Stimulated activated CD4-positive, alpha-beta T cell treated with anti-CD3 and anti-CD28 coated beads, TNF-alpha, amount 100 ng/mL, for 4 hours (primary cell): ENCODE measurements around the gene PRELID3B.

ENCODE experiments used
- DNase-seq, 3 experiments: peaks; one replicate each; pipeline ENCODE4 v3.0.0-alpha.2; 2020; ENCODE audit warnings: low read depth in 3 of 3

Gene PRELID3B

DNA sequence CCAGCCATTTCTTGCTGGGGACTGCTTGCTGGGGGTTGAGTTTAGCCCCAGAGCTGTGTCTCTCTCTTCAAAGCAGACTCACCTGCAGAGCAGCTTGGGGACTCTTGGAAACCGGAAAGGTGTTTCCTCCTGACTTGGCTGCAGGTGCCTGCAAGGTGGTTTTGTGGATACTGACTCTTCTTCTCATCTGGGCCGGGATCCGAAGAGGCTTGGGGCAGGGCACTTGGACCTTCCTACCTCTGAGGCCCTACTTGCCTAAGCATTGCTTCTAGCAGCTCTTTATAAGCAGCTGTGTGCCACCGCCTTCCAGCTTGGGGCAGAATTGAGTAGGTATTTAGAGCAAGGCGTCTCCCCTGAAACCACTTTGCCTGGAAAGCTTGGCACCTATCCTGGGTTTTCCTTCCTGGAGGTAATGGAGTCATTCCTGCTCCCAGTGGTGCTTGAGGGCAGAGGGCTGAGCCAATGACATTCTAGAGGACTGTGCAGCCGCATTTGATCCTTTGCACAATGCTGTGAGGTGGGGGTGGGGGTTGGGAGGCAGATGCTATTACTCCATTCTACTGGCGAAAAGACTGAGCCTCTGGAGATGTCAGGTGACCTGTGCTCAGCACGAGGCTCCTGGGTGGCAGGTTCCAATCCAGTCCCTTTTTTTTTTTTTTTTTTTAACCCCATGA is 32.1 kb downstream of the PRELID3B start:
- DNase-seq, result no peak

DNA sequence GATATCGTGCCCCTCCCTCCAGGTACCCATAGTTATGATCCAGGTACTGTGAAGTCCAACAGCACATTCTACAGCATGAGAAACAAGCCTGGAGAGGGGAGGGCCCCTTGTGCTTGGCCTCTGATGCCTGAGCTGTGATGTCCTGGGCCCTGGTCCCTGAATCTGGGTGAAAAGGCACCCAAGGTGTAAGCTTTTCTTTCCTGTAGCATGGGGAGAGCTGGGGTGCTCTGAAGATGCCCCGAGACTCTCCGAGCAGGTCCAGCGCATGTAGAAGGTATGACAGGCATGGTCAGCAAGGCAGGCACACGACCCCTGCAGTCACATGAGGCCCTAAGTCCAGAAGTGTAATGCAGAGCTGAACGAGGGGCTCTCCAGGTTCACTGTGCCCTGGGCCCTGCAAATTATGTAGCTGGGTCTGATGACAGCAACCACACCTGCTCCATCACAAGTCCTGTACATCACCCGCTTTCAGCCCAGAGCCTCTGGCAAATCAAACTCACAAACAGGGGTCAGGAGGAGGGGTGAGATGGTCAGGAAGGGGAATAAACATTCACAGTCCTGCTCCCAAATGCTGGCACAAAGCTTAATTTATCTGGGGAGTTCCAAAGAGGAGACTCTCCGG is 33.8 kb downstream of the PRELID3B start:
- DNase-seq, result no peak

DNA sequence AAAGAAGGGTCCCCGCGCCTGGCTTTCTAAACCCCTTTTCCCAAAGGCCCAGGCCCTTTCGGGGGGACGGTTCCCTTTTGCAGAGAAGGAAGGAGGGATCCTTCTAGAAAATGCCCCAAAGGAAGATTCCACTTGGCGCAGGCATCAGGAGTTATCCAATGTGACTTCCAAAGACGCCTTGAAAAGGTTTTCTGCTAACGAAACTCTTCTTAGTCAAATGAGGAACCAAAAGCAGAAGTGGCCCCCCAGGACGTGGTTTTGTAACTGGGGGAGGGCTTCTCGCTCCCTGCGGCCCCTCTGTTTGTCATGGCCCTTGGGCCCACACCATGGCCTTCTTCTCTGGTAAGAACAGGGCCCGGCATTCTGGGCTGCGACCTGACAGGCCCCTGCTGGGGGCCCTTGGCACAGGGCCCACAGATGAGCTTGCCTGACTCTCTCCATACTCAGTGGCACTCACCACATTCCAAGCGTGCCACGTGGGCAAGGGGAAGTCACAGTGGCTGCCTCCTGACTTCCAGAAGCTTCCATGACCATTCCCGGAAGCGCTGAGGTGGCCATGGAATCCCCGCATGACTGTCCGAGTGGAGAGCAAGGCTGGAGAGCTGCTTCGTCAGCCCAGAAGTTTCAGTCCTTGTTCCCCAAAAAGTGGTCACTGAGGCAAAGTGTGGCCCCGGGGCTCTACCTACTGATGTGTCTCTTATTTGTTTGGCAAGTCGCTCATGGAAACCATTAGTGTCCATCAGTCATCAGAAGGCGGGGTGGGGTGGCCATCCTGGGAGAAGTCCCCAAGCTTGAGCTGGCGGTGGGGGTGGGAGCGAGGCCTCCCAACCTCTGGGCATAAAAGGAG is 34.7 kb downstream of the PRELID3B start:
- no peak for DNase-seq

DNA sequence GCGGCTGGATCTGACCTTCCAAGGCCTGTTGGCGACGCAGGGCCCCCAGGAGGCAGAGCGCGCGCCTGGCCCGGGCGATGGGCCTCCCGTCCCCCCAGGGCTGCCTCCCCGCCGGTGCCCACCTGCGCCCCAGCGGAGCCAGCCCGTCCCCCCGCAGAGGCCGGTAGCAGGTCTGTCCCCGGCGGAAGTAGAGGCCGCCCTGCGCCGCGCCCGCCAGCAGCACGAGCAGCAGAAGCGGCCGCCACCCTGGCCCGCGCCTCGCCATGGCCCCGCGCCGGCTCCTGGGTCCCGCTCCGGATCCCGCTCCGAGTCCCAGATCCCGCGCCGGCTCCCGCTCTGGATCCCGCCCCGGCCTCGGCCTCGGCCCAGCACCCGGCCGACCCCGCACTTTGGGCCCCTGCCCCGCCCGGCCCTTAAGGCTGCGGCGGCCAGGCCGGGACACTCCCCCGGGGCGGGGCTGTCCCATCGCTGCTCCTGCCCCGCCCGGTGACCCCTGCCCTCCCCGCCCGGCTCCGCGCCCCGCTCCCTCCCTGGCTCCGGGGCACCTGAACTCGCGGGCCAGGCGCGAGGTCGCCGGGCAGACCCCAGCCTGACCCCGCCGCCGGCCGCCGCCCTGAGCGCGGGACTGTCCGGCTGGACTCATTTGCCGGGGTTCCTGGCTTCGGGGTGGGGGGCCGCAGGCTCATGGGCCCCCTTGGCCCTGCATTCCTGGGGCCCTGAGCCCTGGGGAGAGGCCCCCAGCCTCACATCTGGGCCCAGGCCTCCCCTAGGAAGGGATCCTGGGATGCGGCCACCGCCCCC is 35.5 kb downstream of the PRELID3B start, which contains the start of gene CTSZ:
Gene CTSZ (minus strand): TSS at position 391 of the 801 bp plus-strand sequence. CDS start 126 bp downstream, at position 265.
- DNase-seq, result peak in 1 of 3 experiments; percentile 35

DNA sequence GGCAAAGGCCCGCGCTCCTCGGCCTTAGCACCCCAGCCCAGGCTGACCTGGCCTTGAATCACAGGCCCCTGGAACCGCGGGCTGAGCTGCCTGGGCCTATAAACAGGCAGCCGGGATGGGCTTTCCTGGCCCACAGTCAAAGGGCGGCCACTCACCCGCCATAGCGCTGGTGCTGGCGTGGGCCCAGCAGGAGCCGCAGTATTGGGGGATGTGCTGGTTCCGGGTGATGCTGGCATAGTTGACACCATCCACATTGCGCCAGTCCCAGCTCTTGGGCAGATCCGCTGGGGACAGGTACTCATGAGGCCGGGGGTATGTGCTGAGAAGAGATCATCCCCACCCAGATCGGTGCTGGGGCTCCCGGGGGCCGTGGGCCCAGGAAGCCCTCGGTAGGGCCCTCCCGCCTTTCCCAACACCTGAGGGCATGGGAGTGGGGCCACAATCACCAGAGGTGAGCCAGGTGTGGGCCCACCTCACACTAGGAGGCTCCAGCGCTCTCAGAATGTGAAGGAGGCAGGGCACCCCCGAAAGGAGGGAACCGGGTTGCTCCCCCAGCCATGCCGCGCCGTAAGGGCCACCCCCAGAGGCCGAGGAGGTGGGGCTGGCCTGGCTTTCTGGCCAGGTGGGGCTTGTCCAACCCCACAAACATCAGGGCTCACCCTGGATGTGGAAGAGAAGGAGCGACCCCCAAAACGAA is 36.3 kb downstream of the PRELID3B start:
- DNase-seq, result no peak

DNA sequence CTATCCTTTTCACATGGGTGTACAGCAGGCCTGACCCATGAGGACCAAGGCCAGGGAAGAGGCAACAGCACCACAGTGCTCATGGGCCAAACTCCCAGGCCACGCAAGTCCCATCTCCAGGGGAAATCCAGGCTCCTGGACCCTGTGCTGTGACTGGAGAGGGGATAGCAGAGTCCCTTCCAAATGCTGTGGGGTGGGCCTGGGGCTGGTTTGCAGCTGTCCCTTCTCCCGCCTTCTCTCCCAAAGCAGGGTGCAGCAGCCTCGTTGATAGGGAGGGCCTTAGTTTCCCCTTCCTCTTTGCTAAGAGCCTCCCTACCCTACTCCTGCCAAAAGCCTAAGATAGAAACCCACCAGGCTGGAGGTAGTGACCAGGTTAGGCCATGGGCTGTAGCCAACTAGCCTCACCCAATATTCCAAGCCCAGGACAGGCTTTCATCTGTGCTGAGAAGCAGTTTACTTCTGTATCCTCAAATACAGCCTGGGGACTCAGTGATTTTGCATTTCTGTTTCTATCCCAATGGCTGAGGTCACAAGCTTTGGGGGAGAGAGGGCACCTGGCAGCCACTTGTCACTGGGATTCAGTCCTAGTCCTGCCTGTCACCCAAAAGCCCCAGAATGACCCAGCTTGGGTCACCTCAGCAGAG is 36.9 kb downstream of the PRELID3B start:
- DNase-seq, result no peak

DNA sequence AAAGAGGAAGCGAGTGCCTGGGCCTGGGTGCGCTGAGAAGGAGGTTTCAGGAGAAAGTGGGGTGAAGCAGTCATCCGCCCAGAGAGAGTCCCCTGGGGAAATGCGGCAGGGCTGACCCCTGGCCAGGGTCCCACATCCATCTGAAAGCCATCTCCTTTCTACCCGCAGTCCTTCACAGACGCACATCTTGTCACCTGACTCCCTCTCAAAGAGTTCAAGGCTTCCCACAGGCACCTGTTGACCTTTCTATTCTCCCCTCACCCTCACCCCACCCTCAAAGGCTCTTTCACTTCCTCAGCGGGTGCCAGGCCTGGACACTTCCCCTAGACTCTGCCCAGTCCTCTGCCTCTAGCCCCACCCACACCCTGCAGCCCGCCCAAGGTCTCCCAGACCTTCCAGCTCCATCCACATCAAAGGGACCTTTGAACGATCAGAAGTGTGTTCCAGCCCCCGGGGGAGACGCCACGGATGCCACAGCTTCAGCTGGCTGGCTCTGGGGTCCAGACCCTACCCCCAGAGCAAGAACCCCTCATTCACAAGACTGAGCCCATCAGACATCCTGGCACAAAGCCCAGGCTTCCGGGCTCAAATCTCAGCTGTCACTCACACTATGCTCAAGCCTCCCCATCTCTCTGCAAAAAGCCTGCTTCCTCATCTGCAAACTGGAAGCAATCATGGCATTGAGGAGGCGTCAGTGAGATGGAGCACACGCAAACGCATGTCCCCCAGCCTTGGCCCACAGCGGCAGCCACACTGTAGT is 37.6 kb downstream of the PRELID3B start:
- DNase-seq, result no peak

DNA sequence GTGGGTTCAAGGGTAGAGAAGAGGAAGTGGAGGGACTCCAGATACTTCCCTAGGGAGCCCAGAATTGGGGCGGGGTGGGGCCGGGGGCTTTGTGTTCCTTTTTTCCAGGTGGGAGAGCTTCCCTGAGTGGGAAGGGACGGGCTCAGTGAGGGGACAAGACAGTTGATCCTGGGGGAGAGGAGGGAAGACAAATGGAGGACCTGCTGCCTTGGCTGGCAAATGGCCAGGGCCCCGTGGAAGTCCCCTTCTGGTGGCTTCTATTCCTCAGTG is 38.2 kb downstream of the PRELID3B start:
- peak in 1 of 3 experiments; percentile 33 for DNase-seq

DNA sequence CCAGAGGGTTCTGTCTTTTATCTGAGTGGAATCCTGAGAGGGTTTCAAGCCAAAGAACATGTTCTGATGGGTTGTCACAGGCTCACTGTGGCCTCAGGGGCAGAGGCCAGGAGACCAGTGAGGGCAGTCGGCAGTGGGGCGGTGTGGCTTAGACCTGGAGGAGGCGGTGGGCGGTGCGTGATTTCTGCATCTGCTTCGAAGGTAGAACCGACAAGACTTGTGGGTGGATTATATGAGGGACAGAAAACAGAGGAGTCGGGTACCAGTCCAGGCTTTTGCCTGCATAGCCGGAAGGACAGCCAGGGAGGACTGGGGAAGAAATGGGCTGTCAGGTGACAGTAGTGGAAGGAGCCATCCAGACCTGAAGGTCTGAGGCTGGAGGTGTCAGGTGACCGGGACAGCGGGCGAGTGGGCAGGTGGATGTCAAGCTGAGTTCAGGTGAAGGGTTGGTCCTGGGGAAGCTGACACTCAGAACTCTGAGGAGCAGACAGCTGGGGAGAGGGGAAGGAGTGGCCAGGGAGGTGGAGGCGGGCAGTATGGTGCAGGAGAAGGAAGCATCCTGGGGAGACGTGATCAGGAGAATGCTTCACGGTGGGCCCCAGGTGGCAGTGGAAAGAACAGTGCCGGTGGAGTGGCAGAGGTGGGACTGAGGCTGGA is 38.6 kb downstream of the PRELID3B start:
- DNase-seq, result no peak

DNA sequence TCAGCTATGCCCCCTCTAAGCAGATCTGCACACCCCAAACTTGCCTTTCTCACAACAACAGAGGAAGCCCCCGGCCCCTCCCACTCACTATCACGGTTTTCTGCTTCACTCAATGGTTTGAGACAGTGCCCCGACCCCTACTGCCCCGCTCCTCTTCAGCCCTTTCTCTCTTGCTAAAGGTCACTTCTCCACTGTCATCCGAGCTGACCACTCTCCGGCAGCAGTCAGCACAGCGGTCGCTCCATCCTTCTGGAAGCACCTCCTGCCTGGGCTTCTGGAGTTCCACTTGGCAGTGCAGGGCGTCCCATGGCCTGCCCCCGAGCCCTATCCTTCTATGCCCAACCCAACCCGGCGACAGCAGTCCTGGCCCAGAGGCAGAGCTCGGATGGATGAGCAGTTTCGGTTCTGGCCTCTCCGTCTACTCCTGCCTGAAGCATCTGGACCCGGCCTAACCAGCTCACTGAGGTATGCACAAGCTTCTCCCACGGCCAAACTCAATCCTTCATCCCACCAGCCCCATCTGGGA is 39.6 kb downstream of the PRELID3B start:
- no peak for DNase-seq

DNA sequence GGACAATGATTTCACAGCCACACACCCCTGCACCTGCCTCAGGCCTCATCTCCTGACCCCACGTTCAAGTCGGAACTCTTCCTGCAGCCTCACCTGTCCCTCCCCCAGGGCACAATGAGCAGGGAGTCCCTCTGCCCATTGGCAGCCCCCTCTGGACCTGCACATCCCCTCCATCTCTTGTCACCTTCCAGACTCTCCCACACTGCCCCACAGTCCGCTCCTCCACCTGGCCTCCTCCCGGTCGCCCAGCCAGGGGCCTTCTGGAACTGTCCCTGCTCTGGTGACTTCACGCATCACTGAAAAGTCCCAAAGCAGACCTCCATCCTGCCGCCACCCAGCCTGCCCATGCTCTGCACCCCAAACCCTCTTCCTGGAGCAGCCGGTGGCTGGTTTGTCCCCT is 40.2 kb downstream of the PRELID3B start:
- DNase-seq, result no peak

DNA sequence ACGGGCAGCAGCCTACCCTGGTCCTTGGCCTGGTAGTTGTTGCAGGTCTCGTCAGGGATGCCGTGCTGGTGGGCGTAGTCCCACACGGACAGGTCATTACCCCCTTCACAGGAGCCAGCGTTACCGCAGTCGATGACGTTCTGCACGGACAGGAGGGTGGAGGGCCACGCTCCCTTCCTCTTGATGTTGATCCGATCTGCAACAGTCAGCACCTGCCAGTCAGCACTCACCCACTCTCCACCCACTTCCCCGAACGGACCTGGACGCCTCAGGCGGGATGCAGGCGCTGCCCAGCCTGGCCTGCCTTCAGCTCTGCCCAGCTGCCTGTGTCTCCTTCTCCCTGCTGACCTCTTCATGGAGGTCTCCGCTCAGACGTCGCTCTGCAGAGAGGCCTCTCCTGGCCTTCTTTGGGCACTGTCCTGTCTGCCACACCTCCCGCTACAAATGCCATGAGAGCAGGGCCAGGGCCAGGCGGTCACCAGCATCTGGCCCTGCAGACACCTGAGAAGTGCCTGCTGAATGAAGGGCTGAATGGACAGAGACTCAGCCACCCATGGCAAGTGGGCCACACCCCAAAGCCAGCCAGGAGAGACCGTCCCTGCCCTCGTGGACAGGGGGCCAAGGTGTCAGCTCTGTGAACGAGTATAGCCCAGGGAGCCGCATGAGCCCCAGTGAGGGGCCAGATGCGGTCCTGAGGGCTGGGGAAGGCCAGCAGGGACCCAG is 41.0 kb downstream of the PRELID3B start:
- DNase-seq, result no peak

DNA sequence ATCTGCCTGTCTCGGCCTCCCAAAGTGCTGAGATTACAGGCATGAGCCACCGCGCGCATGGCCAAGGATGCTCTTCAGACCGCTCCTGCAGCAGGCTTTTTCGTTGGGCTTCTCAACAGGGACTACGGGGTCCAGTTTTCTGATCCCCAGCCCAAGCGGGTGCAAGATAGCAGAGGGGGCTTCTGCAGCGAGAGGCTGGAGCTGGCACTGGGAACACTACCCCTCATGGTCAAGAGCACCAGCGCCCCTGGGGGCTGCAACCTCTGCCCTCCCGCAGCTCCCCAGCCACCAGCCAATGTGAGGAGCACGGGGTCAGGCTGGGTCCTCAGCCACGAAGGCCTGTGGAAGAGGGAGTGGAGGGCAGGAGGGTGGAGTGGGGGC is 41.5 kb downstream of the PRELID3B start:
- DNase-seq, result no peak

DNA sequence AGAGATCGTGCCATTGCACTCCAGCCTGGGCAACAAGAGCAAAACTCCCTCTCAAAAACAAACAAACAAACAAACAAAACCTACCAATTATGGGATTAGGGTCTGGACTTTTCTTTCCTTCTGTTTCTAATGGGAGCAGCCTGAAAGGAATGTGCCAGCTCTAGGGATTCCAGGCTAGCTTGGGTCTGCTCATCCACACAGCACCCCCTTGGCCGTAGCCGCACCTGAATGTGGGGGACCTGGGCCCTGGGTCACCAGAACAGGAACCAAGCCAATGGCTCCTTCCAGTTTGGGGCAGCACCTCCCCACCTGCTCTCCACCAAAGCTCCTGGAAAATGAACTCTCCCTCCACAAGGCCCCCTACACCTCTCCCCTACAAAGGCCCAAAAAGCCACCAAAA is 42.3 kb downstream of the PRELID3B start:
- no peak for DNase-seq

DNA sequence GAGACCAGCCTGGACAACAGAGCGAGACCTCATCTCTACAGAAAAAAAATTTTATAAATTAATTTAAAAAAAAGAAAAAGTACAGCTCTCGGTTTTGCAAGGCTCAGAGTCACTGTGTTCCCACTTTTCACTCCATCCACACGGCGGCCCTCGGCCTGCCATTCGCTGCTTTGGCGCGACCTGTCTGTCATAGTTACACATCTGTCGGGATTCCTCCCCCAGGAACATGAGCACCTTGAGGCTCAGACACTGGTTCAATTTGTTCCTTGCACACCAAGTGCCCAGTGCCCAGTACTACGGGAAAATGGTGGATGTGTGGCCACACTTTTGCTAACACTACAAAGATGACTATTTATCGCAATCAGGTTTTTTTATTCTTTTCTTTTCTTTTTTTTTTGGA is 43.9 kb downstream of the PRELID3B start:
- no peak for DNase-seq

DNA sequence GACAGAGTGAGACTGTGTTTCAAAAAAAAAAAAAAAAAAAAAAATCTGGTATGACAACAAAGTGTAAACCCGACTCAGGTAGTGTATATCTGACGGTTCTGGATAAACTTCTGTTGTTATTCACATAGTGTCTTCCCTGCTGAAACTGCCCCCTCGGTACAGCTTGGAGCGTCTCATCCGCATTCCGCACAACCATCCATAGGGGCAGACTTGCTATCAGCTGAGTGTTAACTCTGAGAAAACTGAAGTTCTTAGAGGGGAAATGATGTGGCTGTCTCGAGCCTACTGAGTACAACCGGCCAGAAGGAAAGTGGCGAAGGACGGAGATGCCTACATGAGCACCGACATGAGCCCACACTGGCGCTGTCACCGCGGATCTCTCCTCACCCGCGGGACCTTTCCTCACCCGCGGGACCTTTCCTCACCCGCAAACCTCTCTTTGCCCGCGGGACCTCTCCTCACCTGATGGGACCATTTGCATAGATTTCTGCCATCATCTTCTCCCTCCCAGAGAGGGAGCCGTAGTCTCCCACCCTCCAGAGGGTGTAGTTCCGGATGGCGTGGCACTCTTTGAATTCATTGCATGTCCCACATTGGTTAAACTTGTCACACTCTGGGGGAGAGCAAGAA is 45.3 kb downstream of the PRELID3B start:
- DNase-seq, result no peak

DNA sequence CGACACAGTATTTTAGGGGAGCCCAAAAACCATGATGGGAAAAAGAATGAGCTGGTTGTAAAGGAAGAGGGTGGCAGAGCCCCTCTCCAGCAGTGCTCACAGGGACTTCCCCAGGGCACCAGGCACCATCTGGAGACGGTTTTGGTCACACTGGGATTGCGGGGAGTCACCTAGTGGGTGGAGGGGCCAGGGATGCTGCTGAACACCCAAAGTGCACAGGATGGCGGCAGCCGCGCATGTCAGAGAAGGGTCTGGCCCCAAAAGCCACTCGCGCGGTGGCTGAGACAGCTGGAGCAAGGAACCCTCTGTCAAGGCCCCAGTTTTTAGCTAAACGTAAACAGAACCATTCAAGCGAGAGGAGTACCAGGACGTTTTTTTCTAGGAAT is 46.4 kb downstream of the PRELID3B start:
- DNase-seq, result no peak

DNA sequence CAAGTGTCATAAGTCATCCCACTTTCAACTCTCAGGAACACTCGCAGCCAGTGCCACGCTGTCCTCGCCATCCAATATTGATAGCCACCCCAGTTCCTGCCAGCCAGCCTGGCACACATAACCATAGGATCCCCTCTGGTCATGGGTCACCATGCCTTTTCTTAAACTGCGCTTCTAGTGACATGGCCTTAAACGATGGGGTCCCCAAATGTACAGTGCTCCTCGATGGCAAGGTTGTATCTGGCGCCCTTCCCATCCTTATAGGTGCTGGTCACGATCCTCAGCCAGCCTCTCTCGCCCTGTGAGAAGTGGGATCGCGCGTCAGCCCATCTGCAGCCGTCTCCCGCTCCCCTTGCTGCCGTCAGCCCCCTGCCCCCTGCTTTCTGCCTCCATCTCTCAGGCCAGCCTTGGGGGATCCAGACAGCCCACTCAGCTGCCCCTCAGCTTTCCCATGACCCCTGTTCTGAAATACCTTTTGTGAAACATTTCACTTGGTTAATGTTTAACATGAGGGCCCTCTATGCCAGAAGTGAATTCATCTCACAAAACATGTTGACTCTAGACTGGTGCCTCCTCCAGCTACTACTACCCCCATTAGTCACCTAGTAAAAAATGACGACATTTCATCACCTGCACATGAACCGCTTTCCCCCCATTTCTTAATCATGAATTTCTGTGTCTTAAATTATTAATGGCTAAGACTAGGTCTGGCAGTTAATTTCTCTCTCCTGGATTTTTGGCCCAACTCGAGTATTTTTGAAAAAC is 46.9 kb downstream of the PRELID3B start:
- DNase-seq, result no peak
